Measurements from ENCODE around the gene FKBP11.
A peak's percentile ranks its signal among the peaks of the same experiment; 100 is the strongest.
"Not testable (repeated sequence)": the region's sequence is repeated elsewhere in the genome, so short reads cannot be mapped to it uniquely, and the experiment has no call there.

FKBP11 gene

GRCh38 chr12:48903982-48904411 lies 21.3 kb downstream of the FKBP11 start:
- DNase-seq (ENCODE audit: low spot score), result peak; percentile 63

DNA sequence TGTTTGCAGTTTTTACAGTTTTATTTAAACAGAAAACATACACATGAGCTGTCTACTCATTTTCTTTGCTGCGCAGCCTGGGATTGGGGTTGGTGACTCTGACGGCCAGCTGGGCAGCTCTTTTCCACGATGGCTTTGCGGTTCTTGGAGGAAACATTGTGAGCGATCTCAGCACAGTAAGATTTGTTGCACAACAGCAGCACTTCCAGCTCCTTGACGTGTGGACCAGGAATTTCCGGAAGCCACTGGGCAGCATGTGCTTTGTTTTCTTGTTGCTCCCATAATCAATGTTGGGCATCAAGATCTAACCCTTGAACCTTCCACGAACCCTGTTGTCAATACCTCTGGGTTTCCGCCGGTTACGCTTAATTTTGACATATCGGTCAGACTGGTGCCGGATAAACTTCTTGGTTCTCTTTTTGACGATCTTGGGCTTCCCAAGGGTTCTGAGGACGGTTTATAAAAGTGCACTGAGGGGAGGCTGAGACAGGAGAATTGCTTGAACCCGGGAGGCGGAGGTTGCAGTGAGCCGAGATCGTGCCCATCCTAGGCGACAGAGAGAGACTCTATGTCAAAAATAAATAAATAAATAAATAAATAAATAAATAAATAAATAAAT lies 21.8 kb downstream of the FKBP11 start:
- no peak for DNase-seq (ENCODE audit: low spot score)

- DNase-seq (ENCODE audit: low spot score), result no peak
These were observed 24.0 kb downstream of the FKBP11 start for GRCh38 chr12:48901278-48901677.

DNA sequence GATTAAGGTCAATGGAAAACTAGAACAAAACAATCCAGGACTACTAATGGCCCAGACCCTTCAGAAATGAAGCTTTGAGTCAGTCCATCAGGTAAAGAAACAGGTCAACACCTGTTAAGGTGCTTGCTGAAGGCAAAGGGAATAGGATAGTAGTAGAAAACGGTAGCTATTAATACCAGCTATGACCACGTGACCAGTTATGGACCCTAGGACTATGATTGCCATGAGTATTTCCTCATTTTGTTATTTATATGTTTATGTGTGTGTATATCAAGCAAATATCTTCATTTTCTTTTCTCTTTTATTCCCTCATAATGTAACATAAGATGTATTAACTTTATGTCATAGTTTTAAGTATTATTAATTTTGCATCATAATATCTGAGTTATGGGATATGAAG lies 25.6 kb downstream of the FKBP11 start:
- no peak for DNase-seq (ENCODE audit: low spot score)

DNA sequence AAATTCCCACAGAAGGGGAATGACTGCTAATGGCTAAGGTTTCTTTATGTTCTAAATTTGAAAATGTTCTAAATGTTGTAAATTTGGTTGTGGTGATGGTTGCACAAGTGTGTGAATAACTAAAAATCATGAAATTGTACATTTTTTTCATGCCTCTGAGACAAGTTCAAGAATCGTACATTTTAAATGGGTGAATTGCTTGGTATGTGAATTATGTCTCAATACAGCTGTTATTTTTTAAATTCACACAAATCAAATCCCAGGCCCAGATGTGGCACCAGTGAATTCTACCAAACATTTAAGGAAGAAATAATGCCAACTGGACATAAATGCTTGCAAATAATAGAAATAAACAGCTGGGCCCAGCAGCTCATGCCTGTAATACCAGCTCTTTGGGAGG lies 31.0 kb downstream of the FKBP11 start:
- no peak for DNase-seq (ENCODE audit: low spot score)

DNA sequence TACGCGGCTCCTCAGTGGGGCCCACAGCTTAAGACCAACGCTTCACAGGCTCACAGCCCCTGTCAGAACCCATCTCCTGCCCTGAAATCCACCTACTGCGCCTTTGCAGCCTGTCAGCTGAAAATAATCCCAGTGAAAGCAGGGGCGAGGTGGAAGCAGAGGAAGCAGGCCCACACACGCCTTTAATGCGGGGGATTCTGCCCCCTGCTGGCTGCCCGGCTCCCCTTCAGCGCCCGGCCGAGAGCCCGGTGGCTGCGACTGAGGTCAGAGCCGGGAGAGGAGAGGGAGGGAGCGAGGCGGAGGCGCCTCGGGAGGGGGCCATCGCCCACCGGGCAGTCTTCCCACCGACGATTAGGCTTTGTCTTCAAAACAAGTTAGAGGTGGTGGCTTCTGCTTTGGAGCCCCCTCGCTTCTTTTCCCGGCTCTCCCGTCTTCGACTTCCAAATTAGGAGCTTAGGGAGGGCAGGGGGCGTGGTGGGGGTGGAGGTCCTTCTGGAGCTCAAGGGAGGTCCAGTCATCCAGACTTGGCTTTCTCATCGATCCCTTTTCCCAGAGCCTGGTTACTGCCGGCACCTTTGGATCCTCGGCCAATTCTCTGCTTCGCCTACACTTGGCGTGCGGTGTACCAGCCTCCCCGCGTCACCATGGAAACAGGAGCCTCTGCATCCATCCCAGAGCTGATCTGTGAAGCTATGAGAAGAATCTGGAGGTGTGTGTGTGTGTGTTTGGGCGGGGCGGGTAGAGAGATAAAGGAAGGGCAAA lies 34.5 kb downstream of the FKBP11 start:
- DNase-seq (ENCODE audit: low spot score), result peak; percentile 45

- DNase-seq (ENCODE audit: low spot score), result no peak
These were observed 35.6 kb downstream of the FKBP11 start for GRCh38 chr12:48889679-48890078.

DNA sequence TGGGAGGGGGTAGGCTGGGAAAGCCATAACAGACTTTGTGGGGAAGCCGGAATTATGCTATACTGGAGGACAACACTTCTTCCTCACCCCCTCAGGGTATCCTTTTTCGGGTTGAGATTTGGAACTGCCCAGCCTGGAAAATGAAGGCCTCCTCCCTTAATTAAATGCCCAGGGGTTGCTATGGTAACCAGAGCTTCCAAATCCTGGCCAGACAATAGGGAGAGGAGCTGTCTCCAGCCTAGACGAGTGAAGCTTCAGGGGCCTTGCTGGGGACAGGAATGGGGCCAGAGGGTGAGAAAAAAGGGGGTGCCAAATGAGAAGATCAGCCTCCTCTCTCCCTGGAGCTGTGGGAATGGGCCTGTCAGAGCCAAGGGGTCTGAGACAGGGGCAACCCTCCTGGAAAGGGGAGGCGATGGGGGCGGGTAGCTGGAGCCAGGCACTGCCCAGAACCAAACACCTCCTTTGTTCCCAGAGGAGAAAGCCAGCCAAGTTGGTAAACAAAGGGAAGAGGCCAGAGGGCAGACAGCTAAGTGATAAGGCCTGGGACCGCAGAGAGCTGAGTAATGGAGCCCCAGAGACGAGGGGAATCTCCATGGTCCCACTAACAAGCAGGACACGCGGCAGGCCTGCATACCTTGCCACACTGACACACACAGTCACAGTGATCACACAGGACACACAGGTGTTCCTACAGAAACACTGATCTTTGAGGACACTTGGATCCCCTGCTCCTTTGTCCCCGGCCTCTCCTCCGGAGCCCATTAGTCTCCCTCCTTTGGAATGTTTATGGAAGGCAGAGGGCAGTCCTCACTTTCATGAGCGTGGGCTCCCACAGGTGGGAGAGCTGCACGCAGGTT lies 41.8 kb downstream of the FKBP11 start:
- DNase-seq (ENCODE audit: low spot score), result no peak

DNA sequence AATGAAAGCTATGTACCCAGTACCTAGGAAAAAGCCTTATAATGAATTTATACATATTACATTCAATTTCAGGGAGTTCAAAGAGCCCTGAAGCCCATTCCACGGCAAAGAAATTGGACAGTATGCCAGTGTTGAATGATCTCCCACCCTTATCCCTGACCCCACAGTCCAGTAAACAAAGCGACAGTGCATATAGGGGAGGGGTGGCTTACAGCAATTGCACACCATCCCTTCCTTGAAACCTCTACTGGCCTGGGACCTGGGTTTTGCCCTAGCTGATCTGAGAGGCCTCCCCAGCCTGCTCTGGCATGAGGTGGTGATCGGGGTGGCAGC lies 42.4 kb downstream of the FKBP11 start:
- DNase-seq (ENCODE audit: low spot score), result no peak

GRCh38 chr12:48882315-48882687 lies 43.0 kb downstream of the FKBP11 start:
- no peak for DNase-seq (ENCODE audit: low spot score)

DNA sequence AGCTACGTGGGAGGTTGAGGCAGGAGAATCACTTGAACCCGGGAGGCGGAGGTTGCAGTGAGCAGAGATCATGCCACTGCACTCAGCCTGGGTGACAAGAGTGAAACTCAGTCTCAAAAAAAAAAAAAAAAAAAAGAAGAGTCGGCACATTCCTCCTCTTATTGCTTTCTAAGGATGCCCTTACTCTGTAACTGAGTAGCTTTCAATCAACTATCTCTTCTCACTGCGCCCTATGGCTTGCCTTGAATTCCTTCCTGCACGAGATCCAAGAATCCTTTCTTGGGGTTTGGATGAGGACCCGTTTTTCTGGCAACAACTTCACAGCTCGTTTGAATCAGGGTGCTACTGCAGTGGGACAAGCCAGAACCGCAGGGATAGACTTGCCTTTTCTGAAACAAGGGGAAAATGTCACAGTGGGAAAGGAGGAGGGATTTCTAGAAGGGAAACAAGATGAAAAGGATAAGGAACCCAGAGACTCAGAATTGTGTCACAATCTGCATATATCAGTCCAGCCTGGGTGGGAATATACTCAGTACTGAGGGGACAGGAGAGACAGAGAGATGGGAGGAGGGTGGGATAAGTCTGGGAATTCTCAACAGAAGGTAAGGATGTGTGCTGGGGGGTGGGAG lies 43.5 kb downstream of the FKBP11 start:
- DNase-seq (ENCODE audit: low spot score), result no peak

GRCh38 chr12:48880647-48881046 lies 44.6 kb downstream of the FKBP11 start:
- no peak for DNase-seq (ENCODE audit: low spot score)

- DNase-seq (ENCODE audit: low spot score), result no peak
These were observed 46.7 kb downstream of the FKBP11 start for GRCh38 chr12:48878548-48878947.

DNA sequence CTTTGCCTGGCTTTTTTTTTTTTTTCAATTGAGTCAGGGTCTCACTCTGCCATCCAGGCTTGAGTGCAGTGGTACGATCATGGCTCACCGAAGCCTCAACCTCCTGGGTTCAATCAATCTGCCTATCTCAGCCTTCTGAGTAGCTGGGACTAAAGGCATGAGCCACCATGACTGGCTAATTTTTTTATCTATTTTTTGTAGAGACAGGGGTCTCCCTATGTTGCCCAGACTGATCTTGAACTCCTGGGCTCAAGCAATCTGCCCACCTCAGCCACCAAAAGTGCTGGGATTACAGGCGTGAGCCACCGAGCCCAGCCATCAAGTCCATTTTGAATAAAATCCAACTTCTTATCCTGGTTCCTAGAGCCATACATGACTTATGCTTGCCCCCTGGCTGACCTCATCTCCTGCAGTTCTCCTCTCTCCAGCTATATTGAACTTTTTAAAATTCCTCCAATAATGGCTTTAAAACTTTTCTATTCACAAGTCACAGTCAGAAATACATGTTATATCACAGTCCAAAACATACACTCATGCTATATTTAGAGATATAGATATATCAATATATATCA lies 49.3 kb downstream of the FKBP11 start:
- DNase-seq (ENCODE audit: low spot score), result no peak

- not testable (repeated sequence) for DNase-seq (ENCODE audit: low spot score)
These were observed 51.8 kb downstream of the FKBP11 start for GRCh38 chr12:48873534-48873933.

DNA sequence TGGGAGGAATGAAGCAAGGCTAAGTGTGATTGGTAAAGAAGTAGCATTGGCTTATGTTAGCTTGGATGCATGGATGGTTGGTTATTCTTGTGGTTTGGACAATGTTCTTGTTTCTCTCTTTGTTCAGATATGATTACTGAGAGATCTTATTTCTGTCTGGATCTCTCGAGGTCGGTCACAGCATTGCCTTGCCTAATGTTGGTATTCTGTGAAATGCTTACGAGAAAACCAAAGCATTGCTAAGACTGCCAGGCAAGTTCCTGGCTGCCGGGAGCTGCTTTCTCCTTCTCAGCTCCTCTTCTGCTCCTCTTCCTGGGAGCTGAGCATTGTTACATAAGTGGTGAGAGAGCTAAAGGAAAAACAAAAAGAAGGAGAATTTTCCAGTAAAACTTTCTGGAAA lies 52.2 kb downstream of the FKBP11 start:
- DNase-seq (ENCODE audit: low spot score), result no peak
